Psoas muscle (tissue), 8 donors: ENCODE measurements around the gene PPP1R11. TPM values are rescaled to one million over a fixed set of nuclear protein-coding genes. Genes with fewer than 3 reads are reported as not detected.

ENCODE experiments used
- ATAC-seq, 4 donors: fragments of 200-7000 bp; cut with Tn5 transposase; one replicate each; pipeline ENCODE4 v1.9.1; 2020; ENCODE audit warnings: moderate library complexity in 3 of 4, mild to moderate bottlenecking in 2 of 4
- DNase-seq, 2 donors: peaks; one replicate each; pipeline ENCODE4 v3.0.0-alpha.2; 2020
- H3K27ac ChIP-seq: fragments of 200-600 bp; one replicate; pipeline ENCODE4 v1.8.0; 2022
- H3K27me3 ChIP-seq, 3 donors: fragments of 200-600 bp in 1 of 3; one replicate each; pipeline versions ENCODE4 v1.6.1 to v1.8.0; 2013 to 2022; ENCODE audit warnings: low read length in 2 of 3, mild to moderate bottlenecking in 2 of 3, moderate library complexity in 1 of 3; ENCODE audit not compliant: insufficient read depth in 3 of 3
- H3K36me3 ChIP-seq, 2 donors: fragments of 200-600 bp in 1 of 2; one replicate each; pipeline versions ENCODE4 v1.6.1 to v1.8.0; 2013 to 2022; ENCODE audit warnings: low read depth in 1 of 2, mild to moderate bottlenecking in 1 of 2, moderate library complexity in 1 of 2; ENCODE audit not compliant: insufficient read depth in 1 of 2
- H3K4me1 ChIP-seq: fragments of 200-600 bp; one replicate; pipeline ENCODE4 v1.8.0; 2022
- H3K4me3 ChIP-seq: fragments of 200-600 bp; one replicate; pipeline ENCODE4 v1.8.0; 2022; ENCODE audit warnings: mild to moderate bottlenecking
- H3K9me3 ChIP-seq: fragments of 200-600 bp; one replicate; pipeline ENCODE4 v1.8.0; 2022
- CTCF ChIP-seq: fragments of 200-600 bp; IDR thresholded peaks from one replicate; pipeline ENCODE4 v1.8.0; 2022; ENCODE audit warnings: antibody characterized with exemption
- WGBS, 3 donors: extraction: QIAGEN DNeasy Blood & Tissue Kit; methylation state at CpG; one replicate each; pipeline versions ENCODE4 v1.1.6 to v1.1.7; 2013; 5-methylcytosine and 5-hydroxymethylcytosine counted together
- intact Hi-C, 2 donors: fragments of 100-400 bp; cut with DNase I; formaldehyde crosslinking; loops; one replicate each; pipeline versions ENCODE4 v1.11.0 to v1.14.2; 2022
- polyA plus RNA-seq, 3 donors: library from polyadenylated mRNA; stranded (reverse); fragments of 200-250 nt; gene quantifications; one replicate each; pipeline ENCODE4 v1.2.3, GENCODE V29; 2013
- total RNA-seq, 4 donors: library from RNA; stranded (reverse); fragmentation: NEBNext Ultra II Directional in 2 of 4; extraction: Animal tissue kit (Norgen Biotek cat#: 25700) in 2 of 4; gene quantifications; one replicate each; pipeline versions ENCODE4 v1.2.1 to v1.2.4, GENCODE V29; 2021 to 2023
- donor health status: healthy with polysubstance abuse.
- donor health status: DM: no; HTN: no; CAD: no; lungs with moderate emphysema.
- donor health status: Bipolar disorder and iron deficiency.
- donor health status: healthy.
- donor health status: DM: yes; HTN: yes; CAD: no.
- donor health status: DM: no; HTN: no; CAD: no.
- donor health status: DM: no; HTN: no; CAD: no.
- donor health status: DM: yes; HTN: yes; CAD: no.

PPP1R11 gene
- total and polyA plus RNA-seq, 7 donors = 31.9 to 81.2 (median 48.5) TPM

- Histone ChIP-seq H3K36me3 (no peaks in the 10 kb centered on the region), H3K4me3 (no peak overlapping the region), H3K4me1 (peaks cover 3% of the 10 kb centered on the region), H3K9me3 (no peaks in the 10 kb centered on the region), H3K27ac (no peak overlapping the region), H3K27me3 (no peaks in the 10 kb centered on the region)
- no peak for TF ChIP-seq CTCF
- WGBS, 3 donors = 92 to 98% (median 97%) methylated on average over 2 of the region's 2 CpGs
- no peak for ATAC-seq
- intact Hi-C loops = no loop called here
- DNase-seq = no peak
Observed at GRCh38 chr6:30043744-30044143, 23.3 kb upstream of the PPP1R11 start.

- ATAC-seq = no peak
- Histone ChIP-seq H3K9me3 (no peaks in the 10 kb centered on the region), H3K27me3 (no peaks in the 10 kb centered on the region), H3K36me3 (no peaks in the 10 kb centered on the region), H3K27ac (no peak overlapping the region), H3K4me3 (no peak overlapping the region), H3K4me1 (peaks cover 3% of the 10 kb centered on the region)
- no peak for DNase-seq
- no peak for TF ChIP-seq CTCF
- WGBS, 3 donors = 59 to 60% (median 59%) methylated on average over 2 of the region's 2 CpGs
- intact Hi-C loops = no loop called here
Observed at GRCh38 chr6:30044630-30045029, 22.4 kb upstream of the PPP1R11 start.

DNA sequence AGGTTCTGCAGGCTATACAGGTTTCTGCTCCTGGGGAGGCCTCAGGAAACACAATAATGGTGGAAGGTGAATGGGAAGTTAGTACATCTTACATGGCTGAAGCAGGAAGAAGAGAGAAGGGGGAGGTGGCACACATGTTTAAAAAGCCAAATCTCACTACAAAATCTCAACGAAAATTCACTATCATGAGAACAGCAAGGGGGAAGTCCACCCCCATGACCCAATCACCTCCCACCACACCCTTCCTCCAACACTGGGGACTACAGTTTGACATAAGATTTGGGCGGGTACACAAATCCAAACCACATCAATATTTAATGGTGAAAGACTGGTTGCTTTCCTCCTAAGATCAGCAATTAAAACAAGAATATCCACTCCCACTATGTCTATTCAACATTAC is 19.8 kb upstream of the PPP1R11 start:
- 63 to 79% (median 79%) methylated on average over 2 of the region's 2 CpGs for WGBS, 3 donors

DNA sequence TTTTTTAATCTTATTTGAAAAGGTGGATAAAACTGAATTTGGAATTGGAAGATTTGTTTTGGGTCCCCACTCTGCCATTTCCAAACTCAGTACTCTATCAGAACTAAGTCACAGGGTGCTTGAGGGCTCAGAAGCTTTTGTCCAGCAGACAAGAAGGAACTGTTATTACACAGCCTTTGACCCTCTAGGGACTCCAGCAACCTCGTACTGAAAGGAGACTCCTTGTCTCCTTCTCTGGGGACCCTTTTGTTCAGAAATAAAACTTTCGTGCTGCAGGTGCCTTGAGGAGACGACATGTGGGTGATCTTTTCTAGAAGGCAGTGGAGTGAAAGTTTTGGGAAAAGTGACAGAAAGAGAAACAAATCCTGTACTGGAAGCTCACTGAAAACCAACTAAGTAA is 13.3 kb upstream of the PPP1R11 start:
- Histone ChIP-seq H3K4me3 (no peak overlapping the region), H3K27me3 (no peaks in the 10 kb centered on the region), H3K9me3 (no peaks in the 10 kb centered on the region), H3K4me1 (no peaks in the 10 kb centered on the region), H3K27ac (no peak overlapping the region), H3K36me3 (peaks cover 6 to 38% of the 10 kb centered on the region in 2 donors)
- intact Hi-C loops = no loop called here
- ATAC-seq = no peak
- 77 to 84% (median 82%) methylated on average over 3 of the region's 3 CpGs for WGBS, 3 donors
- TF ChIP-seq CTCF = no peak
- DNase-seq = no peak

More for the DNA sequence above, 19.8 kb upstream of the PPP1R11 start:
- TF ChIP-seq CTCF = no peak
- Histone ChIP-seq H3K4me3 (no peak overlapping the region), H3K36me3 (no peaks in the 10 kb centered on the region), H3K9me3 (no peaks in the 10 kb centered on the region), H3K4me1 (peaks cover 3% of the 10 kb centered on the region), H3K27me3 (no peaks in the 10 kb centered on the region), H3K27ac (no peak overlapping the region)
- DNase-seq (no peak), ATAC-seq (no peak)
- intact Hi-C loops = no loop called here

DNA sequence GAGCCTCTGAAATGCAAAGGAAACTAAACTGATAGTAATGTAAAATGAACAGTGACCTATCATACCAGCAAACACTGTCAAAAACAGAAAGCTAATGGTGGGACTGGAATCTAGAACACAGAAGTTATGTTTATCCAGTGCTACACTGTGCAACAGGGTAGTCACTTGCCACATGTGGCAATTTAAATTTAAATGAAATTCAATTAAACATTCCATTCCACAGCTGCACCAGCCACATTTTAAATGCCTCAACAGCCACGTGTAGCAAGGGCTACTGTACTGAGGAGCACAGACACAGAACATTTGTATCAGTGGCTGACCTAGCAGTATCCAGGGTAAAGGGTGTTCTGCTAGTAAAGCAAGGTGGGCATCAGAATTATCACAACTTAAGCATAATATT is 11.5 kb upstream of the PPP1R11 start:
- no peak for ATAC-seq
- no peaks in the 10 kb centered on the region for H3K27me3 ChIP-seq
- H3K4me1 ChIP-seq = peaks cover 8% of the 10 kb centered on the region
- 63 to 73% (median 68%) methylated on average over 1 of the region's 1 CpG for WGBS, 3 donors
- no peak overlapping the region for H3K4me3 ChIP-seq
- peaks cover 6 to 41% of the 10 kb centered on the region in 2 donors for H3K36me3 ChIP-seq
- no peak for DNase-seq
- no peak overlapping the region for H3K27ac ChIP-seq
- no peaks in the 10 kb centered on the region for H3K9me3 ChIP-seq
- no peak for TF ChIP-seq CTCF
- intact Hi-C loops = no loop called here
